ENCODE measurements around the gene REG4. TPM values are rescaled to one million over a fixed set of nuclear protein-coding genes. Genes with fewer than 3 reads are reported as not detected.

REG4 gene
- total RNA-seq, 1 experiment from 2014 or later: not detected

GRCh38 chr1:119811985-119812557, 811 bp upstream of the REG4 start:
- no TSS peak for BruUV-seq (replicated peaks)
- DNase-seq (ENCODE audit: low read depth, low spot score): no peak
- ChIA-PET POLR2A (no interaction called here), CTCF (no interaction called here)
- ATAC-seq: no peak
- Histone ChIP-seq H3K36me3 (ENCODE audit: control insufficient read depth, insufficient read depth, low read length) (no peaks in the 10 kb centered on the region), H3K27me3 (ENCODE audit: control insufficient read depth, insufficient read depth, low read length) (peaks cover 27% of the 10 kb centered on the region), H3K4me3 (ENCODE audit: low read depth in 2 of 2, low read length in 2 of 2) (no peak overlapping the region), H3K4me1 (ENCODE audit: control insufficient read depth, insufficient read depth, low read length) (no peaks in the 10 kb centered on the region), H3K27ac (ENCODE audit: low read length) (no peak overlapping the region), H3K9me3 (ENCODE audit: control insufficient read depth, insufficient read depth, low read depth, low read length) (no peaks in the 10 kb centered on the region)
- in situ Hi-C loops (cut with HindIII; ENCODE audit: low pct_unique_long_range_greater_than_20kb, low sequenced_read_pairs): no loop called here
- intact Hi-C loops (cut with micrococcal nuclease; ENCODE audit: unreplicated experiment): no loop called here
- TF ChIP-seq, protein P1, sequence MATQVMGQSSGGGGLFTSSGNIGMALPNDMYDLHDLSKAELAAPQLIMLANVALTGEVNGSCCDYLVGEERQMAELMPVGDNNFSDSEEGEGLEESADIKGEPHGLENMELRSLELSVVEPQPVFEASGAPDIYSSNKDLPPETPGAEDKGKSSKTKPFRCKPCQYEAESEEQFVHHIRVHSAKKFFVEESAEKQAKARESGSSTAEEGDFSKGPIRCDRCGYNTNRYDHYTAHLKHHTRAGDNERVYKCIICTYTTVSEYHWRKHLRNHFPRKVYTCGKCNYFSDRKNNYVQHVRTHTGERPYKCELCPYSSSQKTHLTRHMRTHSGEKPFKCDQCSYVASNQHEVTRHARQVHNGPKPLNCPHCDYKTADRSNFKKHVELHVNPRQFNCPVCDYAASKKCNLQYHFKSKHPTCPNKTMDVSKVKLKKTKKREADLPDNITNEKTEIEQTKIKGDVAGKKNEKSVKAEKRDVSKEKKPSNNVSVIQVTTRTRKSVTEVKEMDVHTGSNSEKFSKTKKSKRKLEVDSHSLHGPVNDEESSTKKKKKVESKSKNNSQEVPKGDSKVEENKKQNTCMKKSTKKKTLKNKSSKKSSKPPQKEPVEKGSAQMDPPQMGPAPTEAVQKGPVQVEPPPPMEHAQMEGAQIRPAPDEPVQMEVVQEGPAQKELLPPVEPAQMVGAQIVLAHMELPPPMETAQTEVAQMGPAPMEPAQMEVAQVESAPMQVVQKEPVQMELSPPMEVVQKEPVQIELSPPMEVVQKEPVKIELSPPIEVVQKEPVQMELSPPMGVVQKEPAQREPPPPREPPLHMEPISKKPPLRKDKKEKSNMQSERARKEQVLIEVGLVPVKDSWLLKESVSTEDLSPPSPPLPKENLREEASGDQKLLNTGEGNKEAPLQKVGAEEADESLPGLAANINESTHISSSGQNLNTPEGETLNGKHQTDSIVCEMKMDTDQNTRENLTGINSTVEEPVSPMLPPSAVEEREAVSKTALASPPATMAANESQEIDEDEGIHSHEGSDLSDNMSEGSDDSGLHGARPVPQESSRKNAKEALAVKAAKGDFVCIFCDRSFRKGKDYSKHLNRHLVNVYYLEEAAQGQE (IDR thresholded peaks at IDR 0.05; ENCODE audit: insufficient read depth in 1 of 2, low read depth in 2 of 2, low read length in 1 of 2): no peak
- TF ChIP-seq POLR2AphosphoS5 (IDR thresholded peaks at IDR 0.05; ENCODE audit: low read depth, low read length) (no peak), SIN3A (IDR thresholded peaks at IDR 0.05; ENCODE audit: borderline replicate concordance, insufficient read depth, low read depth, low read length) (no peak), TCF7L2 (IDR thresholded peaks at IDR 0.05; ENCODE audit: low read depth, low read length) (no peak)
- TF ChIP-seq, protein P2, sequence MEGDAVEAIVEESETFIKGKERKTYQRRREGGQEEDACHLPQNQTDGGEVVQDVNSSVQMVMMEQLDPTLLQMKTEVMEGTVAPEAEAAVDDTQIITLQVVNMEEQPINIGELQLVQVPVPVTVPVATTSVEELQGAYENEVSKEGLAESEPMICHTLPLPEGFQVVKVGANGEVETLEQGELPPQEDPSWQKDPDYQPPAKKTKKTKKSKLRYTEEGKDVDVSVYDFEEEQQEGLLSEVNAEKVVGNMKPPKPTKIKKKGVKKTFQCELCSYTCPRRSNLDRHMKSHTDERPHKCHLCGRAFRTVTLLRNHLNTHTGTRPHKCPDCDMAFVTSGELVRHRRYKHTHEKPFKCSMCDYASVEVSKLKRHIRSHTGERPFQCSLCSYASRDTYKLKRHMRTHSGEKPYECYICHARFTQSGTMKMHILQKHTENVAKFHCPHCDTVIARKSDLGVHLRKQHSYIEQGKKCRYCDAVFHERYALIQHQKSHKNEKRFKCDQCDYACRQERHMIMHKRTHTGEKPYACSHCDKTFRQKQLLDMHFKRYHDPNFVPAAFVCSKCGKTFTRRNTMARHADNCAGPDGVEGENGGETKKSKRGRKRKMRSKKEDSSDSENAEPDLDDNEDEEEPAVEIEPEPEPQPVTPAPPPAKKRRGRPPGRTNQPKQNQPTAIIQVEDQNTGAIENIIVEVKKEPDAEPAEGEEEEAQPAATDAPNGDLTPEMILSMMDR (IDR thresholded peaks at IDR 0.05): no peak

- Histone ChIP-seq H3K27ac (ENCODE audit: low read length) (no peak overlapping the region), H3K9me3 (ENCODE audit: control insufficient read depth, insufficient read depth, low read depth, low read length) (no peaks in the 10 kb centered on the region), H3K27me3 (ENCODE audit: control insufficient read depth, insufficient read depth, low read length) (peaks cover 36% of the 10 kb centered on the region), H3K4me1 (ENCODE audit: control insufficient read depth, insufficient read depth, low read length) (no peaks in the 10 kb centered on the region), H3K36me3 (ENCODE audit: control insufficient read depth, insufficient read depth, low read length) (no peaks in the 10 kb centered on the region), H3K4me3 (ENCODE audit: low read depth in 2 of 2, low read length in 2 of 2) (no peak overlapping the region)
- ChIA-PET POLR2A (no interaction called here), CTCF (no interaction called here)
- ATAC-seq: peak; percentile 93
- BruUV-seq (replicated peaks): no TSS peak
- in situ Hi-C loops (cut with HindIII; ENCODE audit: low pct_unique_long_range_greater_than_20kb, low sequenced_read_pairs): no loop called here
- TF ChIP-seq, protein P2 (IDR thresholded peaks at IDR 0.05): peak; percentile 99
- no peak for TF ChIP-seq TCF7L2 (IDR thresholded peaks at IDR 0.05; ENCODE audit: low read depth, low read length)
- DNase-seq (ENCODE audit: low read depth, low spot score): peak; percentile 57
- intact Hi-C loops (cut with micrococcal nuclease; ENCODE audit: unreplicated experiment): no loop called here
These were observed 2.2 kb downstream of the REG4 start for GRCh38 chr1:119808972-119809550.

Data from Panc1 (cell line).